ENCODE results near the gene ARL4A. TPM values are rescaled to one million over a fixed set of nuclear protein-coding genes. Genes with fewer than 3 reads are reported as not detected.
A peak's percentile ranks its signal among the peaks of the same experiment; 100 is the strongest.

ARL4A gene
- total RNA-seq, 1 donor from 2014 or later: 58.2 TPM

DNA sequence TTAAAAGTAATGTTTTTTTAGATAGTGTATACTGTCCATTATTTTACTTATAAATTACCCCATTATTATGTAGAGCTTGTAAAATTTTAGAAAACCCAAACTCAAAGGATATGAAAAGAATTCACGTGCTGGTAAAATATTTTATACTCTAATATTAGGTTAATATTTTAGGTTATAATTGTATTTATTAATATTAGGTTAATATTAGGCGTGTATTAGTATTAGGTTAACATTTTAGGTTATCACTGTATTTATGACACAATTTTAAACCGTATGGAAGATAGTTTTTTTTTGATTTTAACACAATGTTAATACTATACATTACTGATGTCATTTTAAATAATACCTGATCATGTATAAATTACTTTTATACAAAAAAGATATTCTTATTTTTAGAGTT, 48.5 kb downstream of the ARL4A start:
- H3K27ac ChIP-seq: no peak overlapping the region
- no peak for DNase-seq (ENCODE audit: extremely low spot score in 2 of 2)
- peaks cover 10% of the 10 kb centered on the region for H3K4me1 ChIP-seq
- no peaks in the 10 kb centered on the region for H3K9me3 ChIP-seq
- H3K4me3 ChIP-seq: no peak overlapping the region
- intact Hi-C loops (cut with DNase I): no loop called here
- no peaks in the 10 kb centered on the region for H3K27me3 ChIP-seq
- no peaks in the 10 kb centered on the region for H3K36me3 ChIP-seq
- TF ChIP-seq POLR2A (IDR thresholded peaks at IDR 0.05): no peak
- TF ChIP-seq POLR2AphosphoS5 (IDR thresholded peaks at IDR 0.05; ENCODE audit: insufficient read depth in 1 of 2, low read depth in 1 of 2): no peak
- TF ChIP-seq CTCF (IDR thresholded peaks at IDR 0.05): no peak

DNA sequence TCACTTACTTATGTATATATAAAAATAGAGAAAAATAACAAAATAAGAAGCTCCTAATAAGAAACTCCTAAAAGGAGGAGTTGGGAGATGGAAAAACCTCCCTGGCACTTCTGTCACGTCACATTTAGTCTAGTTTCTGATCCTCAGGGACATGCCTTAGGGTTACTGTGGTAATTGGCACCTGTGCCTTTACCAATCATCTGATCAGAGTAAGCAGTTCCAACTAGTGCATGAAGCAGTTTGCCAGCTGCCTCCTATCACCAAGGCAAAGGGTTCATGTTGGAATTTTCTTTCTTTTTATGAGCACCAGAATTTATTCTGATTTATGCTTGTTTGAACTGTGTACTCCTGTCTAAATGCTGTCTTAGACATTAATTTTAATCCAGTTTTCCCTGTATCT, 49.9 kb downstream of the ARL4A start:
- TF ChIP-seq POLR2AphosphoS5 (IDR thresholded peaks at IDR 0.05; ENCODE audit: insufficient read depth in 1 of 2, low read depth in 1 of 2) (no peak), POLR2A (IDR thresholded peaks at IDR 0.05) (no peak), CTCF (IDR thresholded peaks at IDR 0.05) (no peak)
- no peaks in the 10 kb centered on the region for H3K27me3 ChIP-seq
- H3K4me1 ChIP-seq: no peaks in the 10 kb centered on the region
- DNase-seq (ENCODE audit: extremely low spot score in 2 of 2): no peak
- H3K4me3 ChIP-seq: no peak overlapping the region
- H3K27ac ChIP-seq: no peak overlapping the region
- intact Hi-C loops (cut with DNase I): no loop called here
- H3K9me3 ChIP-seq: no peaks in the 10 kb centered on the region
- H3K36me3 ChIP-seq: no peaks in the 10 kb centered on the region

GRCh38 chr7:12737836-12738235, 50.4 kb downstream of the ARL4A start:
- TF ChIP-seq POLR2AphosphoS5 (IDR thresholded peaks at IDR 0.05; ENCODE audit: insufficient read depth in 1 of 2, low read depth in 1 of 2): no peak
- no peak for TF ChIP-seq CTCF (IDR thresholded peaks at IDR 0.05)
- TF ChIP-seq POLR2A (IDR thresholded peaks at IDR 0.05): no peak
- Histone ChIP-seq H3K27ac (no peak overlapping the region), H3K9me3 (no peaks in the 10 kb centered on the region), H3K4me3 (no peak overlapping the region), H3K27me3 (no peaks in the 10 kb centered on the region), H3K36me3 (no peaks in the 10 kb centered on the region), H3K4me1 (no peaks in the 10 kb centered on the region)
- intact Hi-C loops (cut with DNase I): no loop called here
- DNase-seq (ENCODE audit: extremely low spot score in 2 of 2): no peak

- Histone ChIP-seq H3K27ac (no peak overlapping the region), H3K9me3 (no peaks in the 10 kb centered on the region), H3K36me3 (no peaks in the 10 kb centered on the region), H3K27me3 (no peaks in the 10 kb centered on the region), H3K4me1 (no peaks in the 10 kb centered on the region), H3K4me3 (no peak overlapping the region)
- no peak for DNase-seq (ENCODE audit: extremely low spot score in 2 of 2)
- intact Hi-C loops (cut with DNase I): no loop called here
- TF ChIP-seq POLR2AphosphoS5 (IDR thresholded peaks at IDR 0.05; ENCODE audit: insufficient read depth in 1 of 2, low read depth in 1 of 2) (peak in 1 of 2 donors; percentile 38), CTCF (IDR thresholded peaks at IDR 0.05) (no peak), POLR2A (IDR thresholded peaks at IDR 0.05) (no peak)
Measured at GRCh38 chr7:12738665-12739064, 51.2 kb downstream of the ARL4A start.

Small RNA genes lying within 50 kb of the gene (small RNA-seq; reads per million reads assigned to genes)
- not detected for gene RF00264

Other genes starting within 250 kb of the ARL4A start
- gene SCIN, start 116.9 kb upstream of the ARL4A start, total RNA-seq: 0.74 TPM

Measured in vagina (tissue), 2 donors.